HL-60 (cell line): ENCODE results near the gene SPHKAP.

Source experiments
- DNase-seq, 2 experiments: peaks; one replicate each; pipeline ENCODE4 v3.0.0-alpha.2; 2010 to 2020; ENCODE audit warnings: low read depth in 1 of 2, low spot score in 1 of 2
- H3K27ac ChIP-seq: fragments of 250-450 bp; sonication (Bioruptor Pico); replicated peaks from 2 replicates; pipeline ENCODE4 v1.5.1; 2020; ENCODE audit warnings: mild to moderate bottlenecking, moderate library complexity
- H3K27me3 ChIP-seq: fragments of 250-450 bp; sonication (Bioruptor Pico); 2 replicates; pipeline ENCODE4 v1.5.1; 2021; ENCODE audit warnings: mild to moderate bottlenecking, moderate library complexity; ENCODE audit not compliant: insufficient read depth, poor library complexity, severe bottlenecking
- H3K4me3 ChIP-seq: replicated peaks from 2 replicates; pipeline ENCODE4 v1.5.1; 2011; ENCODE audit warnings: mild to moderate bottlenecking, control low read depth, low read length; ENCODE audit not compliant: insufficient read depth
- CTCF ChIP-seq: IDR thresholded peaks from one replicate; pipeline ENCODE4 v1.5.1; 2011; ENCODE audit warnings: low read length, control low read depth, inconsistent platforms; ENCODE audit not compliant: insufficient read depth
- GABPA ChIP-seq: IDR thresholded peaks from 2 replicates; pipeline ENCODE4 v1.6.1; 2012; ENCODE audit warnings: low read depth
- POLR2AphosphoS5 ChIP-seq: IDR thresholded peaks from 2 replicates; pipeline ENCODE4 v1.6.1; 2012; ENCODE audit warnings: low read depth
- REST ChIP-seq: IDR thresholded peaks from 2 replicates; pipeline ENCODE4 v1.6.1; 2012; ENCODE audit warnings: low read depth; ENCODE audit not compliant: insufficient replicate concordance
- SPI1 ChIP-seq: IDR thresholded peaks from 2 replicates; pipeline ENCODE4 v1.6.1; 2012; ENCODE audit warnings: low read depth, mild to moderate bottlenecking, borderline replicate concordance

The SPHKAP gene

GRCh38 chr2:228118940-228119339, 62.5 kb downstream of the SPHKAP start:
- H3K27me3 ChIP-seq: no peaks in the 10 kb centered on the region
- no peak overlapping the region for H3K4me3 ChIP-seq
- no peak for TF ChIP-seq GABPA
- no peak for TF ChIP-seq POLR2AphosphoS5
- TF ChIP-seq CTCF: no peak
- TF ChIP-seq REST: no peak
- TF ChIP-seq SPI1: no peak
- no peak for DNase-seq
- no peak overlapping the region for H3K27ac ChIP-seq

- Histone ChIP-seq H3K4me3 (no peak overlapping the region), H3K27ac (no peak overlapping the region), H3K27me3 (no peaks in the 10 kb centered on the region)
- TF ChIP-seq REST: no peak
- TF ChIP-seq CTCF: no peak
- TF ChIP-seq SPI1: no peak
- TF ChIP-seq GABPA: no peak
- no peak for TF ChIP-seq POLR2AphosphoS5
- DNase-seq: no peak
These were observed 73.6 kb downstream of the SPHKAP start for GRCh38 chr2:228107846-228108245.

GRCh38 chr2:228105526-228106250, 75.8 kb downstream of the SPHKAP start:
- TF ChIP-seq CTCF (no peak), REST (no peak)
- no peak overlapping the region for H3K27ac ChIP-seq
- H3K27me3 ChIP-seq: no peaks in the 10 kb centered on the region
- DNase-seq: no peak
- no peak overlapping the region for H3K4me3 ChIP-seq
